GM19023 (cell line): ENCODE measurements around the gene PPP2R1B.
A peak's percentile ranks its signal among the peaks of the same experiment; 100 is the strongest.

Source experiments
- ATAC-seq: cut with Tn5 transposase; IDR thresholded peaks from one replicate; pipeline ENCODE4 v1.9.1; 2021; ENCODE audit warnings: mild to moderate bottlenecking, moderate library complexity; ENCODE audit not compliant: unreplicated experiment

The PPP2R1B gene

DNA sequence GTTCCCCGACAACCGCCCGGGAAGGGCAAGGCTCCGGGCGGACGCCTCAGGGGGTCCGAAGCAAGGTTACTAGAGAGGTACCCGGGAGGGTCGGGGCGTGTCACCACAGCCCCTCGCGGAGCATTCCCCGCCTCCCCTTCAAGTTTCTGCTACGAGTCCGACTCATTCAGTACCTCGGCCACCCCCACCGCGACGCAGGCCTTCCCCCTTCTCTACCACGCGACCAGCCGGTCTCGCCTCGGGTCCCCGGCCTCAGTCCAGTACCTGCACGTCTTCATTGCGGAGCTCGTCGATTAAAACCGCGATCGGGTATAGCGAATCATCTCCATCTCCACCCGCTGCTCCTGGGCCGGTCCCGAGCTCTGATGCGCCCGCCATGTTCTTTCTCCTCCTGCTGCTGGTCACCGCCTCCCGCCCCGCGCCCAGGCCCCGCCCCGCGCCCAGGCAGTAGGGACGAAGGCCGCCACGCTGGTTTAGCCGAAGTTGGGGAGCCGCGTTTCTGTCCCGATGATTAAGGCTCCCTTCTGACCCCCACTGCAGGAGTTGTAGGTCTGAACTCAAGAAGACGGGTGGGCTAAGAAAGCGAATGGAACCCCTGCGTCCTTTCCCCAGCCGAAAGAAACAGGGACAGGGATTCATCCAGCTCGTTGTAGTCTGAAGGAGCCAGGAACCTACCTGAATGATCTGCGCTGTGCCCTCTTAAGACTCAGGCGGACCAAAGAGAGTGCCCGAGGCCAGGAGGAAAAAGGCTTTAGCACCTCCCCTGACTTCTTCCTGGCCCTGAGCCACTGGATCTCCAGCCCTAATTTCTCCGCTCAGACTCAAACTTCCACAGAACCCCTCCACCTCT lies at the start of gene PPP2R1B:
Gene PPP2R1B (minus strand): TSS at position 406 of the 850 bp plus-strand sequence. CDS start 28 bp downstream, at position 378.
- ATAC-seq, result peak; percentile 91

DNA sequence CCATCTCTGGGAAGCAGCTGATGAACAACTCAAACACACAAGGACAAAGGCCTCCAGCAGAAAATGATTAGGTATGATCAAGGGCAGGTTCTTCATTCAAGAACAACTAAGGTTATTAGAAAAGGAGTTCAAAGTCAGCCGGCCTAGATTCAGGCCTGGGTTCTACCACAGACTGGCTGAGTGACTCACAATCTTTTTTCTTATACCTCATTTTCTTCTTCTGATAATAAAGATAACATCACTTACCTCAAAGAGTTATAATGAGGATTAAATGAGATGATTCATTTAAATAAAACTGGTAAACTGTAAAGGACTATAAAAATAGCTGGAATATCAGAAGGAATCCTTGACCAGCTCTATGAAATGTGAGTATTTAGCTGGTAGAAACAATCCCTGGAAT lies 49.3 kb upstream of the PPP2R1B start:
- ATAC-seq, result no peak

DNA sequence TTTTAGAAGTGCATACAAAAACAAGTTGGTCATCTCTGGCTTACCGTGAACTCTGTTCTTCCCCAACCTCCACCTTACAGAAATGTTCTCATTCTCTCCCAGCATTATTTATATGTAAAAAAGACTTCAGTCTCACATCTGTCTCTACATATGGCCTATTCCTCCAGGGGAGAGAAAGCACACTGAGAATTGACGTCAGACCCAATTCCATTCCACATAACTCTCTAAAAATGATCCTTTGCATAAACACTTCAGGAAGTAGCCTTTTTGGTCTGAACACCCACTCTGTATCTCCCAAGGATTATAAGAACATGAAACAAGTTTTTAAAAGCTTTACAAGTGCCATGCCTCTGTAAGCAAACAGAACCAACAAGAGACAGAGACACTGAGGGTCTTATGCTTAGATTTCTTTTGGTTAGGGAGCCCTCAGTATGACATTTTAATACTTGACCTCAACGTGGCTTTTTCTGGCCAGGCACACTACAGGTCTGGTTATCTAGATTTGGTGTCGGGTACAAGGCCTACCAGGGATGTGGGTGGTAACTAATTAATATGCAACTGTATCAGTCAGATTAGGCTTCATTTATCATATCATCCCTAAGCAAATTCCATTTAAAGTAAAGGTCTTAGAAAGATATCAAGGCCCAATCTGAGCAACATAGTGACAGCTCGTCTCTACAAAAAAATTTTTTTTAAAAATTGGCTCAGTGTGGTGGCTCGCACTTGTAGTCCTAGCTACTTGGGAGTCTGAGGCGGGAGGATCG lies 48.5 kb upstream of the PPP2R1B start:
- no peak for ATAC-seq

DNA sequence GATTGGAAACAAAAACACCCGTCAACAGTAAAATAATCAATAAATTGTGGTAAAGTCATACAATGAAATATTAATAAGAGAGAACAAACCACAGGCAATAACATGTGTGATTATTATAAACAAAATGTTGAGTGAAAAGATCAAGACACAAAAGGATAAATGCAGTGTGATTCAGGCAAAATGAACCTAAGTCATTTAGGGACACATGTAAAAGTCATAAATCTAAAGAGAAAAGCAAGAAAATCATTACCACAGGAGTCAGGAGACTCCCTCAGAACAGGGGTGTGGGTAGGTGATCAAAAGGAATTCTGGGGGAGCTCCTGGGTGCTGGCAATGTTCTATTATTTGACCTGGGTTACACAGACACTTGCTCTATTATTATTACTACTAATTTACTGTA lies 47.9 kb upstream of the PPP2R1B start:
- ATAC-seq, result no peak

DNA sequence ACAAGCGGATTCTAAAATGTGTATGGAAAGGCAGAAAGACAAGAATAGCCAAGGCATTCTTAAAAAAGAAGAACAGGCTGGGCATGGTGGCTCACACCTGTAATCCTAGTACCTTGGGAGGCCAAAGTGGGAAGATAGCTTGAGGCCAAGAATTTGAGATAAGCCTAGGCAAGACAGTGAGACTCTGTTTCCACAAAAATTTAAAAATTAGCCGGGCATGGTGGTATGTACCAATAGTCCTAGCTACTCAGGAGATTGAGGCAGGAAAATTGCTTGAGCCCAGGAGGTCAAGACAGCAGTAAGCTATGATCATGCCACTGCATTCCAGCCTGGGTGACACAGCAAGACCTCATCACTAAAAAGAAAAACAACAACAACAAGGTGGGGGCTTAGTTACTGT lies 46.0 kb upstream of the PPP2R1B start:
- ATAC-seq, result no peak

DNA sequence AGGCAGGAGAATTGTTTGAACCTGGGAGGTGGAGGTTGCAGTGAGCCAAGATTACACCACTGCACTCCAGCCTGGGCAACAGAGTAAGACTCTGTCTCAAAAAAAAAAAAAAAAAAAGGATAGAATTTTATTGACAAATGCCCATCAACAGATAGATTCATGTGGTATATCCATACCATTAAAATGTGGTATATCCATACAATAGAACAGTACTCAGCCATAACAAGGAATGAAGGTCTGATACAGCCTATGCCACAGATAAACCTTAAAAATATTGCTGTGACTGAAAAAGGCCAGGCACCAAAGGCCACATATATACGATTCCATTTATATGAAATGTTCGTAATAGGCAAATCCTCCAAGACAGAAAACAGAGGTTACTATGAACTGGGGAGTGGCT lies 45.3 kb upstream of the PPP2R1B start:
- ATAC-seq, result no peak

DNA sequence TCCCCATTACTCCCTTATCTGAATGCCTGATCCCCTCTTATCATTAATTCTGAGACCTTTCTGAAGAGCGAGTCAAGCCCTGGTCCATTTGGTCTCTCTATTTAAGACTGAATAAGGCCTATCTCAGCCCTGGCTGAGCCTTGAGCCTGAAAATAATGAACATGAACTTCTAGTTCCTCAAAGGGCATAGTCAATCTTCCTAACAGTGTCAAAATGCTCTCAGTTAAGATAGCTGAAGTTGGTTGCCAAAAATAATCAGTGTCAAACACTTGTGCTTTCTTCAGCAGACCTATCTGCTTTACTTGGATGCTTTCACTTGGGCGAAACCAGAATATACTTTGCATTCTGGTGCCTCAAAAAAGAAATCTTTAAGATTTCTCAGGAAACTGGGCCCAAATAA lies 42.6 kb upstream of the PPP2R1B start:
- ATAC-seq, result no peak

DNA sequence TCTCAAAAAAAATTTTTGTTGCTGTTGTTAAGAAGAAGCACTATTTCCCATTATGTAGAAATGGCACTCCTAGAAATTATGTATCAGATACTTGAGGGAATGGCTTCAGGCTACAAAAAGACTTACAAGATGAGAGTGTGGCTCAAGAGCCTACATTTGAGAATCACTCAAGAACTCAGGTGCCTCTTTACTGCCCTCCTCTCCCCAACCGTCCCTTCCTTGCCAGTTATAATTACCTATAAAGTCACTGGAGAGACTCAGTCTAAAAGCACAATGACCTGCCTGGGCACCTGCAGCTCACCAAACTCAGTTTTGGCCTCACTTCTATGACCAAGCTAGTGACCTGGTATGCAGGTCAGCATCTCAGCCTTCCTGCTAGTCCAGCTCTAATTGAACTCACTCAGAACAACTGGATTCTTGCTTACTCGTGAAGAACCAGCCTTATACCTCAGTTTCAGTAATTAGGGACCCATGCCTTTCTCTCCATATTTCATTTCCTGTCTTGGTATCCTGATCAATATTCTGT lies 41.9 kb upstream of the PPP2R1B start:
- ATAC-seq, result no peak

DNA sequence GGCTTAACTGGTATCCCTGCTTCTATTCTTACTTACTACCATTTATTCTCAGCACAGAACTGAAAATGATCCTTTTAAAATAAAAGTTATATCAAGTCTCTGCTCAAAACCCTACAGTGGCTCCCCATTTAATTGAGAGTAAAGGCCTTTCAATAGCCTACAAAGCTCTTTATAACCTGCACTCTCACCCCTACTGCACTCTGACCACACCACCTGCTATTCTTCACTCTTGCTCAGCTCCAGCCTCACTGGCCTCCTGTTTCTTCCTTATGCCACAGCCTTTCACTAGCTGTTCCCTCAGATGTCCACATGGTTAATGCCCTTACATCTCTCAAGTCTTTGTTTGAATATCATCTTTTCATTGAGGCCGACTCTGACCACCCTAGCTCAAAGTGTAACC lies 40.9 kb upstream of the PPP2R1B start:
- no peak for ATAC-seq

DNA sequence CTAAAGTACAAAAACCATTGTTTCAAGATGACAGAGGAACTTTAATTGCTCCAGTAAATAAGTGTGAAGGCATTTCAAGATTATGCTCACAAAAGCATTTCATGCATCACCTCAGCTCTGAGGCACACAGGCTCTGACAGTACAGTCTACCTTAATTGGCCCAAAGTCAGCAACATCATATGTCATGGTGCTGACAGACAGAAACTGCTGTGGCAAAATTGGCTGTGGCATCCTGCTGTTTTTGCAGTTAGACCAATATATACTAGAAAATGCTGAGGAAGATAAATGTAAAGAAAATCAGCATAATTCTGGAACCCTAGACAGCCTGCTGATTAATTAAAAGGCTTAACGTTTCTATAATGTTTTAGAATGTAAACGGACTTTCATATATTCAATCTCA lies 34.9 kb upstream of the PPP2R1B start:
- no peak for ATAC-seq

DNA sequence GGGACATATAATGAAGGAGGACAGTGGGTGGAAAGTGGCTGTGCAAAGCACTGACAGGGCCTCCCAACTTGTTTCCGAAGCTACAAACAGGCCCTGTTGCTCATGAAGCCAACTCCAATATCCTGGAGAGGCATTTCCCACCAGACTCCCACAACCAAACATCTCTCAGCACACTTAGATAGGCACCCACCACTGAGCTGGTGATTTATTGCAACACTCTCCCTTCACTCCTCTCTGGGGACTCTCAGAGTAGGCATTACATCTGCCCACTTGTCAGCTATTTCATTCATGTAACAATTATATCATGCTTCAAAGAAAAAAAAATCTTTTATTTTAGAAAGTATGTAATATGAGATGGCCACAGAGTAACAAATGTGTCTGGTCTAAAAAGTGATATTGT lies 32.1 kb upstream of the PPP2R1B start:
- ATAC-seq, result no peak

DNA sequence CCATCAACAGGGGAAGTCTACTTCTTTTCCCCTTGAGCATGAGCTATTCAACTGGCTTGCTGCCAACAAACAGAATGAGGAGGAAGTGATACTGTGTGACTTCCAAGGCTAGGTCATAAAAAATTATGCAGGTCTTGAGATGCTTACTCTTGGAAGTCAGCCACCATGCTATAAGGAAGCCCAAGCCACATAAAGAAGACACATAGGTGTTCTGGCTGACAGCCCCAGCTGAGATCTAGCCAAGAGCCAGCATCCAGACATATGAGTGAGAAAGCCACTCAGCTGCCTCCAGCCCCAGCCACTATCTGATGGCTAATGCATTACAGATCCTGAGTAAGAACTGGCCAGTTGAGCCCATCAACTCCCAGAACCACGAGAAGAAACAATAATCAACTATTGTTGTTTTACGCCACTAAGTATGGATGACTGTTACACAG lies 31.0 kb upstream of the PPP2R1B start:
- no peak for ATAC-seq

DNA sequence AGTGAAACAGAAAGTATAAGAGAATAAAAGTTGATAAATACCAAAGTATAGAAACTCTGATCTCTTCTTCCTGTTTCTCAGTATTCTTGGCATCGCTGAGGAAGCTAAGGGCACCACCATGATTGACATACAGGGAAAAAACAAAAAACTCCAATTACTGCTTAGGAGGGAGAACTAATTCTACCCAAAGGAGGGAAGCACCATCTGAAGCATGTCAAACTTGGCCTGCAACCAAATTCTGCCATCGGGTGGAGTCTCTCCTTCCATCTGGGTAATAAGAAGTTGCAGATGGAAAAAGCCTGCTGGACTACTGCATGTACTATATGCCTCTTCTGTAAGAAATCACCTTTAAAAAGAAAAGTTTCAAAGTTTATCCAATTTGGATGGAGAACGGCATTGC lies 30.5 kb upstream of the PPP2R1B start:
- ATAC-seq, result no peak

DNA sequence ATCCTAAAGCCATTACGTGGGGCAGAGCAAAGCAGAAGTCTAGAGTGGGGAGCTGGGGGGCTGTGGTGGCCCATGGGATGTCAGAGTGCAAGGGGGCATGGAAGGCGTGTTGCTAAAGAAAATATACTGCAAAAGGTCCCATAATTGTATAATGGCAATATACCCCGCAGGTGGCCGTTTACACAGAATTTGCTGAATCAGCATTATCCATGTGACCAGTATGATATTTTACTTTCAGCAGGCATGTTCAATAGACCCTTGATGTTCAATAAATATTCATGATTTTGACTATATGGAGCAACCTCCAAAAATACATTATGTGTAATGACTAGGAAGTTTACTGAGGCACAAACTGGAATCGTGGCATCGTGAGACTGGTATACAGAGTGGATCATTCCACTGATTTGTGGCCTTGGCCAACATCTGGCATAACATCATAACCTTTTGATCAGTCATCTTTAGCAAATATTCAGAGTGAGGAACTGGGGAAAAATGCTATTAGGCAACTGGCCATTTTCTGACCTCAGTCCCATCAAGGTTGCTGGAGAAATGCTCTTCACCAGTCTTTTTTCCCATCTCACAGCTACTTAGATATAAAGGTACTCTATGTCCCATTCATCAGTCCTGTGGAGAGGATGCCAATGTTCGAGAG lies 29.3 kb upstream of the PPP2R1B start:
- ATAC-seq, result no peak

DNA sequence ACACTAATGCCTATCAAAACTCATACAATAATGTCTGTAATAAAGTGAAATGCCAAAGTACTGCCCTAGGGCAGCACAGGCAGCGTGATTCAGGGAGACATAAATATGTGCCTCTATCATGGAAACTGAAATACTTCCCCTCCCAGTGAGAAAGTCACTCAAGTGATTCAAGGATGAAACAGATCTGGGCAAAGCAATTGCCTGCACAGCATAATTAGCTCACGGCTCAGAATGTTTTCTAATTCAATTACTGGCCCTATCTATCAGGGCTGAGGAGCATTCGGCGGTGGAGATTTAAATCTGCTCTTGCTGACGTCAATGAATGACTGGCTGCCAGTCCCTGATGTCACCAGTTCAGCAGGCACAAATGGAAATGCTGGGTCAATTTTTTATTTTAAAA lies 27.7 kb upstream of the PPP2R1B start:
- ATAC-seq, result no peak

DNA sequence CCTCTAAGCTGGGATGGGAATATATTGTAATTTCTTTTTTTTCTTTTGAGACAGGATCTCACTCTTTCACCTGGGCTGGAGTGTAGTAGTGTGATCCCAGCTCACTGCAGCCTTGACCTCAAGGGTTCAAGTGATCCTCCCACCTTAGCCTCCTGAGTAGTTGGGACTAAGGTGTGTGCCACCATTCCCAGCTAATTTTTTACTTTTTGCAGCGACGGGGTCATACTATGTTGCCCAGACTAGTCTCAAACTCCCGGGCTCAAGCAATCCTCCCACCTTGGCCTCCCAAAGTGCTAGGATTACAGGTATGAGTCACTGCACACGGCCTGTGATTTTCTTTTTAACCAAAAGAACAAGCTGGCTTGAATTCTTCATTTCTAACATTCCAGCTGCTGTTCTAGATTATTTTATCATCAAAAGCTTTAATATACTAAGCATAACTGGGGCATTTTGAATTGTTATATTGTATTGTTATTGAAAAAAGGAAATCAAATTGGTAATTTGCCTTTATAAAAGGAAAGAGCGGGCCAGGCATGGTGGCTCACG lies 26.8 kb upstream of the PPP2R1B start:
- ATAC-seq, result no peak

DNA sequence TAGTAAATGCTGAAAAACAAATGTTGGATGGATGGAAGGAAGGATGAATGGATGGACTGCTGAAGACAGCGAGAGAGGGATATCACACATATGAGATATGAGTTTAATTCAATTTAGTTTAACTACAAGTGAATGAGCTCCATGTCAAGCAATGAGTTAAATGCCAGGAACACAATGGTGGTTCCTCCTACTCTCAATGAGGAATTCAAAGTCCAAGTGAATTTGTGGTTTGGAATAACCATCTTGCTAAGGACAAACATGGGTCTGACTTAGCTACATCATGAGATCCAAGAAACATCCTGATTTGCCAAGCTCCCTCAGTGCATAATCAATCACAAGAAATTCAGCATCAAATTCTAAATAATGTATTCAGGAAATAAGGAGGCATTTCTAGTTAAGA lies 26.1 kb upstream of the PPP2R1B start:
- ATAC-seq, result no peak

DNA sequence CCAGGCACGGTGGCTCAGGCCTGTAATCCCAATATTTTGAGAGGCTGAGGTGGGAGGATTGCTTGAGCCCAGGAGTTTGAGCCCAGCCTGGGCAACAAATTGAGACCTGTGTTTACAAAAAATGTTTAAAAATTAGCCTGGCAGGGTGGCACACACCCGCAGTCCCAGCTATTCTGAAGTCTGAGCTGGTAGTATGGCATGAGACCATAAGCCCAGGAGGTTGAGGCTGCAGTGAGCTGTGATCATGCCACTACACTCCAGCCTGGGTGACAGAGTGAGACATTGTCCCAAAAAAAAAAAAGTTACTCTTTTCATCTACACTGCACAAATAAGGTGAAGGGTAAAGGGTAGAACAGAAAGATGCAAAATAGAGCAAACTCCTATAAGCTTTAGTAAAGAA lies 22.3 kb upstream of the PPP2R1B start:
- no peak for ATAC-seq

DNA sequence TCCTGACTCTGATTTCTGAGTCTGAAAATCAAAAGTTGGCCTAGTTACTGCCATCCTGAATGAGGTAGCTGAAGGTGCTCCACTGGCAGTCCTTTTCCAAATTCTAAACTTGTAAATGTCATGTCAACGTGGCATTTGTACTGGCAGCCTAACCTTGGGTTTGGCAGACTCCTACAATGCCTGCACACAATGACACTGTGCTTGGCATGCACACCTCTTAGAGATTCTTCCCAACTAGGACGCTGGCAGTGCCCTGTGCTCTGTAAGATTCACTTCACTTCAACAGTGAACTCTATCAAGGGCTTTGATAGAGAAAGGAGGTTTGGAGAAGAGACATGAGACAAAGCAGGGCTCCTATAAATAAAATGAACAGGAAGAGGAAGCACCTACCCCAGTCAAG lies 21.9 kb upstream of the PPP2R1B start:
- no peak for ATAC-seq

DNA sequence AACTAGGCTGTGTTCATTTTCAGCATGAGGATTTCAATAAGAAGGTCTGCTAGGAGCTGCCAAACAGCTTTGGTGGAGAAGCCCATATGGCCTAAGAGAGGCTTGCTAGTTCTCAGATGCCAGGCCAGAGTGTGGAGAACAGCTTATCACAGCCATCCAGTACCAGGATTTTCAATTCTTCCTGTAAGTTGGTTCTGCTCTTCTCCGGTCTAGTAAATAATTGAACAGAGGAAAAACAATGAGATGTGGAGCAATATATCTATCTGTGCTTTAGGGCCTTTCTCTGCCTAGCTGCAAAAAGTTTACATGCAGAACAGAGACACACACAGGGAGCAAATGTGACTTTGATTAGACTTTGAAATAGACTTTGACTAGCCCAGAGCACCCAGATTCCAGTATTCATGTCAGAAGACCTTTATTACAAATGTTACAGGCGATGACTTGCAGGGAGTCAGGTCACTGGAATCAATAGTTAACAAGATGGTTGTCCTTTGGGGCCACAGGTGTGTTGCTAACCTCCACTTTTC lies 19.8 kb upstream of the PPP2R1B start:
- no peak for ATAC-seq

DNA sequence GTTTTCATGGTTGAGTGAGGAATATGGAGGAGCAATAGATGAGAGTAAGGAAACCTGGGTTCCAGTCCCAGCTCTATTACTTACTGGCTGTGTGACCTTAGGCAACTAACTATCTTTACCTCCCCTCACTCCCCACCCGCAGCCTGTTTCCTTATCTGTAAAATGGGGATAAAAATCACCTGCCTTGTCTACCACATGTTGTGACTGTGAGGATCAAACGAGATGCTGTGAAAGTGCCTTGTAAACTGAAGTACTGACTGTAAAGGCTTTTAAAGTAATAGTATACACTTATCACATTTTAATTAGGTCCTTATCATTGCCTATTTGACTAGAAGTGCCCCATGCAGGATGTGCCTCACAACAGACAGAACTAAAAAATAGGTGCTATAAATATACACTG lies 18.9 kb upstream of the PPP2R1B start:
- no peak for ATAC-seq
